Measurements from ENCODE around the gene NEAT1.

GRCh38 chr11:65489706-65490320 lies 67.2 kb downstream of the NEAT1 start:
- no peak for TF ChIP-seq CTCF (IDR thresholded peaks at IDR 0.05)
- TF ChIP-seq POLR2A (IDR thresholded peaks at IDR 0.05) = no peak
